HepG2 (cell line): Measurements from ENCODE around the gene VAC14. TPM values are rescaled to one million over a fixed set of nuclear protein-coding genes. Genes with fewer than 3 reads are reported as not detected.

Experiments used
- ATF1 ChIP-seq: IDR thresholded peaks from 2 replicates; pipeline ENCODE4 v1.6.1; 2016; ENCODE audit warnings: mild to moderate bottlenecking, control low read depth
- CHD2 ChIP-seq: IDR thresholded peaks from 2 replicates; pipeline ENCODE4 v1.6.1; 2011; ENCODE audit warnings: low read depth, low read length, improper control_type of control experiment
- JUNB ChIP-seq: sonication (generic); formaldehyde crosslinking; IDR thresholded peaks from 2 replicates; pipeline ENCODE4 v1.8.0; 2022; ENCODE audit warnings: missing genetic modification reagents, mild to moderate bottlenecking, borderline replicate concordance
- MED1 ChIP-seq: sonication (generic); formaldehyde crosslinking; IDR thresholded peaks from 2 replicates; pipeline ENCODE4 v1.4.0; 2020; ENCODE audit warnings: missing genetic modification reagents
- MTA3 ChIP-seq: sonication (generic); formaldehyde crosslinking; IDR thresholded peaks from 2 replicates; pipeline ENCODE4 v1.4.0; 2020; ENCODE audit warnings: missing genetic modification reagents
- NONO ChIP-seq, 2 experiments: fragments of 450-650 bp in 1 of 2; sonication (generic) in 1 of 2; formaldehyde crosslinking in 1 of 2; IDR thresholded peaks in 1 of 2; conservative IDR thresholded peaks in 1 of 2; 2 replicates each; pipeline versions ENCODE4 v1.6.1 to v1.8.0; 2017 to 2022; ENCODE audit warnings: mild to moderate bottlenecking in 1 of 2, missing genetic modification reagents in 1 of 2, moderate library complexity in 1 of 2
- RFX3 ChIP-seq: IDR thresholded peaks from 2 replicates; pipeline ENCODE4 v1.6.1; 2016; ENCODE audit warnings: missing biosample characterization, missing genetic modification reagents
- SMARCE1 ChIP-seq: fragments of 450-650 bp; IDR thresholded peaks from 2 replicates; pipeline ENCODE4 v1.6.1; 2017; ENCODE audit warnings: borderline replicate concordance
- TAF15 ChIP-seq: fragments of 200-400 bp; formaldehyde crosslinking; IDR thresholded peaks from one replicate; pipeline ENCODE4 v1.6.1; 2018; ENCODE audit warnings: mild to moderate bottlenecking, low read depth, low read length; ENCODE audit not compliant: poor library complexity, severe bottlenecking
- ZNF230 ChIP-seq: sonication (generic); formaldehyde crosslinking; IDR thresholded peaks from 2 replicates; pipeline ENCODE4 v1.4.0; 2020; ENCODE audit warnings: mild to moderate bottlenecking, missing genetic modification reagents
- ZNF253 ChIP-seq: sonication (generic); formaldehyde crosslinking; IDR thresholded peaks from 2 replicates; pipeline ENCODE4 v1.8.0; 2022; ENCODE audit warnings: mild to moderate bottlenecking, missing genetic modification reagents, borderline replicate concordance
- ZNF256 ChIP-seq: sonication (generic); formaldehyde crosslinking; conservative IDR thresholded peaks from 2 replicates; pipeline ENCODE4 v1.4.0; 2020; ENCODE audit warnings: missing genetic modification reagents
- ZNF292 ChIP-seq: sonication (generic); formaldehyde crosslinking; IDR thresholded peaks from 2 replicates; pipeline ENCODE4 v1.8.1; 2022; ENCODE audit warnings: mild to moderate bottlenecking, low read depth, missing genetic modification reagents, borderline replicate concordance
- ZNF430 ChIP-seq: sonication (generic); formaldehyde crosslinking; IDR thresholded peaks from 2 replicates; pipeline ENCODE4 v1.9.0; 2021; ENCODE audit warnings: mild to moderate bottlenecking, missing genetic modification reagents
- ZNF567 ChIP-seq: sonication (generic); formaldehyde crosslinking; IDR thresholded peaks from 2 replicates; pipeline ENCODE4 v1.8.1; 2023; ENCODE audit warnings: mild to moderate bottlenecking, missing genetic modification reagents, borderline replicate concordance
- ZNF598 ChIP-seq: sonication (generic); formaldehyde crosslinking; IDR thresholded peaks from 2 replicates; pipeline ENCODE4 v1.5.1; 2020; ENCODE audit warnings: mild to moderate bottlenecking, missing genetic modification reagents, borderline replicate concordance
- ZNF652 ChIP-seq: IDR thresholded peaks from 2 replicates; pipeline ENCODE4 v1.6.1; 2016; ENCODE audit warnings: low read depth, borderline replicate concordance
- ZNF703 ChIP-seq: sonication (generic); formaldehyde crosslinking; IDR thresholded peaks from 2 replicates; pipeline ENCODE4 v1.5.1; 2020; ENCODE audit warnings: missing genetic modification reagents, mild to moderate bottlenecking, moderate library complexity, borderline replicate concordance
- ZNF772 ChIP-seq: sonication (generic); formaldehyde crosslinking; IDR thresholded peaks from 2 replicates; pipeline ENCODE4 v1.5.0; 2020; ENCODE audit warnings: mild to moderate bottlenecking, missing genetic modification reagents
- polyA plus RNA-seq, 8 experiments: library from polyadenylated mRNA; depleted of rRNA in 3 of 8; stranded (reverse) in 7 of 8; unstranded in 1 of 8; fragments of >200 nt; fragmentation: Illumina TruSeq in 4 of 8; extraction: Trizol in 4 of 8; gene quantifications; 2 replicates each; pipeline versions ENCODE4 v1.2.1 to v1.2.3, GENCODE V29; 2011 to 2016; ENCODE audit warnings: low read depth in 4 of 8, missing spikeins in 1 of 8, mixed read lengths in 1 of 8; ENCODE audit not compliant: insufficient read depth in 1 of 8
- total RNA-seq, 5 experiments: library from RNA; depleted of rRNA; stranded (reverse); fragments of >200 nt; fragmentation: Illumina TruSeq; extraction: Trizol; gene quantifications; 2 replicates each; pipeline ENCODE4 v1.2.3, GENCODE V29; 2016; ENCODE audit warnings: low read depth in 1 of 5
- TF ChIP-seq, protein P1 (sequence below): sonication (generic); formaldehyde crosslinking; IDR thresholded peaks from 2 replicates; pipeline ENCODE4 v1.8.0; 2022; ENCODE audit warnings: mild to moderate bottlenecking, missing genetic modification reagents
- TF ChIP-seq, protein P2 (sequence below): sonication (generic); formaldehyde crosslinking; conservative IDR thresholded peaks from 2 replicates; pipeline ENCODE4 v1.8.1; 2023; ENCODE audit warnings: missing genetic modification reagents
- TF ChIP-seq, protein P3 (sequence below): IDR thresholded peaks from 2 replicates; pipeline ENCODE4 v1.4.0; 2020; ENCODE audit warnings: mild to moderate bottlenecking, missing genetic modification reagents
- TF ChIP-seq, protein P4 (sequence below): sonication (generic); formaldehyde crosslinking; IDR thresholded peaks from 2 replicates; pipeline ENCODE4 v1.8.0; 2023; ENCODE audit warnings: mild to moderate bottlenecking, missing genetic modification reagents

VAC14 gene
- total and polyA plus RNA-seq, 2 of the 13 experiments (the other 11 are each of a cell fraction or from before 2014, with no cell fraction given): 23.5 to 24.6 TPM

DNA sequence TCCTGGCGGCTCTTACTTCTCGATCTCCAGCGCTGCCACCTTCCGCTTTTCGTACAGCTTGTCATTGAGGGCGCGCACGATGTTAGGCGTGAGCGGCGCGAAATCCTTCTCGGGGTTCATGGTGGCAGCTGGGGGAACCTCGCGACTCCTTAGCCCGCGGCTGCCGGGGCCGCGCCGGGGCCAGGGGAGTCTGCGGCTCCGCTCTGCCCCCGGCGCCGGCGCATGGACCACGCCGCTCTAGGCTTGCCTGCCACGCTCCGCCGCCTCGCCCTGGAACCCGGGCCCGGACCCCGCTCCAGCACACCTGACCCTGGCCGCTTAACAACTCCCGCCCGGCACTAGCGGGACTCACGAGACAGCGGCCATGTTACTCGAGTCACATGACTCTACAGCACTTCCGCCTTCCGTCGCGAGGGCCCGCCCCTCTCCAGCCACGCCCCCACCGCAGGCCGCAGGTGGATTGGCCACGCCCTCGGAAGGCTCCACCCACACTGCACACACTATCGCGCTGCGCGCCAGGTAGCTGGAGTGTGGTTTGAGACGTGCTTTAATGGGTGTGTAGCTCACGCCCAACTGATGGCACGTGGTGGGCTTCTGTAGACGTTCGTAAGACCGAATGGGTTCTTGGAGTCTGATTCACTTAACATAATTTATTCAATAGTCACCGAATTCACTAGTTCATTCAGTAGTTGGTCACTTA, at the start of gene VAC14 (continued):
- TF ChIP-seq TAF15 (no peak), ZNF430 (CRISPR knock-in tag) (no peak), MED1 (CRISPR knock-in tag) (peak; percentile 53; the same call in 1 of the 2 replicates), NONO (IDR thresholded peaks at IDR 0.05) (no peak), NONO (CRISPR knock-in tag; conservative IDR thresholded peaks at IDR 0.05) (peak; percentile 85), ZNF772 (CRISPR knock-in tag) (no peak), MTA3 (CRISPR knock-in tag) (no peak), ZNF230 (CRISPR knock-in tag) (no peak), ZNF567 (CRISPR knock-in tag) (peak; percentile 79; the same call in 1 of the 2 replicates), ZNF253 (CRISPR knock-in tag) (no peak), ZNF652 (CRISPR knock-in tag) (0 out of 2 replicates have a peak, but pooled peaks have one; percentile 19), SMARCE1 (no peak), ATF1 (CRISPR knock-in tag) (no peak), RFX3 (no peak), JUNB (CRISPR knock-in tag) (no peak), ZNF292 (no peak), ZNF598 (CRISPR knock-in tag) (peak; percentile 43; the same call in 1 of the 2 replicates), CHD2 (peak; percentile 87), ZNF703 (CRISPR knock-in tag) (no peak), ZNF256 (CRISPR knock-in tag) (peak; percentile 5; the same call in 1 of the 2 replicates)
- TF ChIP-seq, protein P1, sequence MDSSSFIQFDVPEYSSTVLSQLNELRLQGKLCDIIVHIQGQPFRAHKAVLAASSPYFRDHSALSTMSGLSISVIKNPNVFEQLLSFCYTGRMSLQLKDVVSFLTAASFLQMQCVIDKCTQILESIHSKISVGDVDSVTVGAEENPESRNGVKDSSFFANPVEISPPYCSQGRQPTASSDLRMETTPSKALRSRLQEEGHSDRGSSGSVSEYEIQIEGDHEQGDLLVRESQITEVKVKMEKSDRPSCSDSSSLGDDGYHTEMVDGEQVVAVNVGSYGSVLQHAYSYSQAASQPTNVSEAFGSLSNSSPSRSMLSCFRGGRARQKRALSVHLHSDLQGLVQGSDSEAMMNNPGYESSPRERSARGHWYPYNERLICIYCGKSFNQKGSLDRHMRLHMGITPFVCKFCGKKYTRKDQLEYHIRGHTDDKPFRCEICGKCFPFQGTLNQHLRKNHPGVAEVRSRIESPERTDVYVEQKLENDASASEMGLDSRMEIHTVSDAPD: no peak
- TF ChIP-seq, protein P2, sequence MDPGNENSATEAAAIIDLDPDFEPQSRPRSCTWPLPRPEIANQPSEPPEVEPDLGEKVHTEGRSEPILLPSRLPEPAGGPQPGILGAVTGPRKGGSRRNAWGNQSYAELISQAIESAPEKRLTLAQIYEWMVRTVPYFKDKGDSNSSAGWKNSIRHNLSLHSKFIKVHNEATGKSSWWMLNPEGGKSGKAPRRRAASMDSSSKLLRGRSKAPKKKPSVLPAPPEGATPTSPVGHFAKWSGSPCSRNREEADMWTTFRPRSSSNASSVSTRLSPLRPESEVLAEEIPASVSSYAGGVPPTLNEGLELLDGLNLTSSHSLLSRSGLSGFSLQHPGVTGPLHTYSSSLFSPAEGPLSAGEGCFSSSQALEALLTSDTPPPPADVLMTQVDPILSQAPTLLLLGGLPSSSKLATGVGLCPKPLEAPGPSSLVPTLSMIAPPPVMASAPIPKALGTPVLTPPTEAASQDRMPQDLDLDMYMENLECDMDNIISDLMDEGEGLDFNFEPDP (CRISPR knock-in tag): no peak
- TF ChIP-seq, protein P3, sequence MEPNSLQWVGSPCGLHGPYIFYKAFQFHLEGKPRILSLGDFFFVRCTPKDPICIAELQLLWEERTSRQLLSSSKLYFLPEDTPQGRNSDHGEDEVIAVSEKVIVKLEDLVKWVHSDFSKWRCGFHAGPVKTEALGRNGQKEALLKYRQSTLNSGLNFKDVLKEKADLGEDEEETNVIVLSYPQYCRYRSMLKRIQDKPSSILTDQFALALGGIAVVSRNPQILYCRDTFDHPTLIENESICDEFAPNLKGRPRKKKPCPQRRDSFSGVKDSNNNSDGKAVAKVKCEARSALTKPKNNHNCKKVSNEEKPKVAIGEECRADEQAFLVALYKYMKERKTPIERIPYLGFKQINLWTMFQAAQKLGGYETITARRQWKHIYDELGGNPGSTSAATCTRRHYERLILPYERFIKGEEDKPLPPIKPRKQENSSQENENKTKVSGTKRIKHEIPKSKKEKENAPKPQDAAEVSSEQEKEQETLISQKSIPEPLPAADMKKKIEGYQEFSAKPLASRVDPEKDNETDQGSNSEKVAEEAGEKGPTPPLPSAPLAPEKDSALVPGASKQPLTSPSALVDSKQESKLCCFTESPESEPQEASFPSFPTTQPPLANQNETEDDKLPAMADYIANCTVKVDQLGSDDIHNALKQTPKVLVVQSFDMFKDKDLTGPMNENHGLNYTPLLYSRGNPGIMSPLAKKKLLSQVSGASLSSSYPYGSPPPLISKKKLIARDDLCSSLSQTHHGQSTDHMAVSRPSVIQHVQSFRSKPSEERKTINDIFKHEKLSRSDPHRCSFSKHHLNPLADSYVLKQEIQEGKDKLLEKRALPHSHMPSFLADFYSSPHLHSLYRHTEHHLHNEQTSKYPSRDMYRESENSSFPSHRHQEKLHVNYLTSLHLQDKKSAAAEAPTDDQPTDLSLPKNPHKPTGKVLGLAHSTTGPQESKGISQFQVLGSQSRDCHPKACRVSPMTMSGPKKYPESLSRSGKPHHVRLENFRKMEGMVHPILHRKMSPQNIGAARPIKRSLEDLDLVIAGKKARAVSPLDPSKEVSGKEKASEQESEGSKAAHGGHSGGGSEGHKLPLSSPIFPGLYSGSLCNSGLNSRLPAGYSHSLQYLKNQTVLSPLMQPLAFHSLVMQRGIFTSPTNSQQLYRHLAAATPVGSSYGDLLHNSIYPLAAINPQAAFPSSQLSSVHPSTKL: peak; percentile 58
- TF ChIP-seq, protein P4, sequence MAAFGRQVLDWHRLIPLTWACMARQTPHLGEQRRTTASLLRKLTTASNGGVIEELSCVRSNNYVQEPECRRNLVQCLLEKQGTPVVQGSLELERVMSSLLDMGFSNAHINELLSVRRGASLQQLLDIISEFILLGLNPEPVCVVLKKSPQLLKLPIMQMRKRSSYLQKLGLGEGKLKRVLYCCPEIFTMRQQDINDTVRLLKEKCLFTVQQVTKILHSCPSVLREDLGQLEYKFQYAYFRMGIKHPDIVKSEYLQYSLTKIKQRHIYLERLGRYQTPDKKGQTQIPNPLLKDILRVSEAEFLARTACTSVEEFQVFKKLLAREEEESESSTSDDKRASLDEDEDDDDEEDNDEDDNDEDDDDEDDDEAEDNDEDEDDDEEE (CRISPR knock-in tag): no peak
